GM18502 (cell line): ENCODE results near the gene SRRM2.

ENCODE experiments used
- ATAC-seq: cut with Tn5 transposase; IDR thresholded peaks from one replicate; pipeline ENCODE4 v1.9.1; 2021; ENCODE audit warnings: mild to moderate bottlenecking; ENCODE audit not compliant: unreplicated experiment, poor library complexity

The SRRM2 gene

GRCh38 chr16:2752035-2752849, at the start of gene SRRM2:
TSS of gene SRRM2 (plus strand) at chr16:2752638. CDS start at chr16:2756365, 3,727 bp downstream.
- peak; percentile 79 for ATAC-seq

- ATAC-seq = no peak
These were observed 49.3 kb upstream of the SRRM2 start for GRCh38 chr16:2702871-2703745.

DNA sequence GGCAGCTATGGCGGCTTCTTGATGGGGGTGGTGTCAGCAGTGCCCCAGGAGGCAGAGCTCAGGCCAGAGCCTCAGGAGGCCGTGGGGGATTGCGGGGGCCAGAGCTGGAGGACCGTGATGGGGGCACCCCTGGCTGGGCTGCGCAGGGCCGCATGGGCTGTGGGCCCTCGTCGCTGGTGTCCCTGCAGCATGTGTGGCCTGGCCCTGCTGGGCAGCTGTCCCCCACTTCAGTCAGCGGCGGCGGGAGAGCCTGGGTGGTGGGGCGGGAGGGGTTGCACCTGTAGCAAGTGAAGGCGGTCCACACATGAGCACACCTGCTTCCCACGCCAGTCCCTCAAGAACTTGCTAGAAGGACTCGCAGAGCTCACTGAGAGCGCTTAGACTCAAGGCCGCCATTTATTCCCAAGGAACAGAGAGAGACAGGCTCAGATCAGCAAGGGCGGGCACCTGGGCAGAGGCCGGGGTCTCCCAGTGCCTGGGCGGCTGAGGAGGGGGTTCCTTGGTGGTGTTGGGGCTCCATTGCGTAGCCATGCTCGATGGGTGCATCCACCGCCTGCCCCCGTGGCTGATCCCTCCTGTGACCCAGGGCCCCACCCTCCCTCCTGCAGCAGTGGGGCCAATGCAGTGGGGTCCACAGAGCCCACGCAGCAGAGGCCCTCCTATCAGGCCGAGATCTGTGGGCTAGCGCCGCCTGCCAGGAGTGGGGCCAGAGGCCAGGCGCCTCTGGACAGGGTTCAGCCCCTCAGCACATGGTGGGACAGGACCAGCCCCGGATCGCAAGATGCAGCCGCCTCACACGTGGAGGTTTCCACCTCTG, 48.1 kb upstream of the SRRM2 start:
- ATAC-seq = no peak

- ATAC-seq = no peak
These were observed 47.5 kb upstream of the SRRM2 start for GRCh38 chr16:2704983-2705275.

- no peak for ATAC-seq
These were observed 47.1 kb upstream of the SRRM2 start for GRCh38 chr16:2705351-2705750.

DNA sequence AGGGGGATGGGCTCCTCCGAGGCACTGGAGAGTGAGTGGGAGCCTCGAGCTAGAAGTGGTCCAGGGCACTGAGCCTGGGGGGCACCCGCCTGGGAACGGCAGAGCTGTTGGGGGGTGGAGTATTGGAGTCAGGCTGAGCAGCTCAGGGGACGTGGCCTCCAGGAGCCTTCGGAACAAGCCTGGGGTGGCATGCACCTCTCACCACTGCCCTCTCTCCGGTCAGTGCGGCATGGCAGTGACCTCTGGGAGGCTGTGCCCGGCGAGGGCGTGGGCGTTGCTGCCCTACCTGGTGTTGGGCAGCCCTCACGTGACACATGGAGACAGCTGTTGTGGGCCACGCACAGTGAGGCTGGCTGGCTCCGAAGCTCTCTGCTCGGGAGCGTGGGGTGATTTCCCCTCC, 46.4 kb upstream of the SRRM2 start:
- no peak for ATAC-seq

DNA sequence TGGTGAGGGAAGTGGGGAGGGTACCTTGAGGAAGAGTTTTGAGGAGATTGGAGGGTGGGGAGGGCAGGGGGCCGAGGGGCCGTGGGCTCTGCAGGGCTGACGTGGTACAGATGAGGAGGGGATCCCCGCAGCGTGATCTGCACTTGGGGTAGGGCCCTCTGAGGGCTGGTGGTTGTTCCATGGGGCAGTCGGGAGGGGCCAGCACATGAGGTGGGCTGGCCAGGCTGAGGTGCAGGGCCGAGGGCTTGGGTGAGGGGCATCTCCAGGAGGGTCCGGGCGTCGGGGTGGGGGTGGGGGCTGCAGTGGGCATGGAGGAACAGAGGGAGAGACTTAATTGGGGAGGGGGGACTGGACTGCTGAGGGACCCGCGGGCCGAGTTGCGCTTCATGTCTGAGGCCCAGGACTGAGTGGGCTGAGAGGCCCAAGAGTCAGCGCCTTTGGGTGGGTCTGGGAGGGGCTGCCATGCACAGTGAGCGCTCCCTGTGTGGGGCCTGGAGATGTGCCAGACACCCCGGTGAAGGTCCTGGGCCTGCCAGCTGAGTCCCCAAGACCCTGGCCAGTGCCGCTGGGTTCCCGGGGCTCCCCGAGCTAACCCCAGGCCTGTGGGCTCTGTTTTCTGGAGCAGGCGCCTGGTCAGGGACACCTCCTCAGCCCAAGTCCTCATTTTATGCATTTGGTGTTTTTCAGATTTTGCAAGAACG, 45.7 kb upstream of the SRRM2 start:
- ATAC-seq = no peak

DNA sequence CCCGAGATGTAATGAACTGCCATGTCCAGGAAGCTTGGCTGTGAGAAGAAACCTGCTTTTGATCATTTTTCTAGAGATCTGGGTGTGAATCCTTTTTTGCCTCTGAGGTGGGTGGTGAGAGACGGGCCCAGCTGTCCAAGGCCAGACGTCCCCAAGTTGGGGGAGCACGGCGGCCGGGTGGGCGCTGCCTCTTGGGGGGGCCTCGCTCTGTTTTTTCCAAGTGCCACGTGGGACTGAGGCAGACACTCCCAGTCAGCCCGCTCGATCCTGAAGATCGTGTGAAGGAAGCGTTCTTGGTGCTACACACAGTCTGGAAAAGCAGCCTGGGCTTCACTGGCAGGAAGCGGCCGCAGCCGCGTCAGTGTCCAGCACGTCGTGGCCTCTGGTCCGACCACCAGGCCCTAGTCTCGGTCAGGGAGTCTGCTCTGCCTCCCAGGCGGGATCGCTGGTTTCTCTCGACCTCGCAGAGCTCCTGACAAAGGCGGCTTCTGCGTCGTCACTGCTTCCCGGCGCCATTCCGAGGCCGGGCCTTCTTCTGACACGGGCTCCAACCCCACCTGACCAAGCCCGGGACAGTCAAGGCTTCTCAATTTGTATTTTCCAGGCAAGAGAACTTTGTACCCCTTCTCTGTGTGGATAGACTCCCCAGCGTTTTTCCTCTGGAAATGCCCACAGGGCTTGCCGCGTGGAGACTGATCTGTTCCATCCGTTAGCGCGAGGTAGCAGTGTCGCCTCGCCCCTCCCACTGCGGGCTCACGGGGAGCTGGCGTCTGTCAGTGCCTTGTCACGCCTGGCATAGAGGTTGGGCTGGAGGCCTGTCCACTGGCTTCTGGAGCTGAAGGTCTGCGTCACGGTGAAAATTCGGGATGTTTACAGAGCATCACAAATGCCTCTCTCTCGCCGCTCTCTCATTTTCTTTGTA, 44.8 kb upstream of the SRRM2 start:
- no peak for ATAC-seq

DNA sequence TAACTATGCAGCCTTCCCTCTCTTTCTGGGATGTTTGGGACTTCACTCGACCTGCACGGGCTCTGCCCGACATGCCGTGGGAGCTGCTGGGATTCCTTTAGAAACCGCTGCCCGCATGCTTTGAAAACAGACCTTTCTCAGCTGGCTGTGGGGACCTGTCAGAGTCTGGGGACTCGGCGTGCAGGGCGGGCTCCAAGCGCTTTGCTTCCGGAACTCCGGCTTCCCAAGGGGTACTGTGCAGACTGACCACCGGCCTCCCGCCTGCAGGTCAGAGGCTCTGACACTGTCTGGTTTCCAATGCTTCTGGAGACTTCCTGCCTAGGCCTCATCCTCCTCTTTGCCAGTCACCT, 44.2 kb upstream of the SRRM2 start:
- no peak for ATAC-seq

DNA sequence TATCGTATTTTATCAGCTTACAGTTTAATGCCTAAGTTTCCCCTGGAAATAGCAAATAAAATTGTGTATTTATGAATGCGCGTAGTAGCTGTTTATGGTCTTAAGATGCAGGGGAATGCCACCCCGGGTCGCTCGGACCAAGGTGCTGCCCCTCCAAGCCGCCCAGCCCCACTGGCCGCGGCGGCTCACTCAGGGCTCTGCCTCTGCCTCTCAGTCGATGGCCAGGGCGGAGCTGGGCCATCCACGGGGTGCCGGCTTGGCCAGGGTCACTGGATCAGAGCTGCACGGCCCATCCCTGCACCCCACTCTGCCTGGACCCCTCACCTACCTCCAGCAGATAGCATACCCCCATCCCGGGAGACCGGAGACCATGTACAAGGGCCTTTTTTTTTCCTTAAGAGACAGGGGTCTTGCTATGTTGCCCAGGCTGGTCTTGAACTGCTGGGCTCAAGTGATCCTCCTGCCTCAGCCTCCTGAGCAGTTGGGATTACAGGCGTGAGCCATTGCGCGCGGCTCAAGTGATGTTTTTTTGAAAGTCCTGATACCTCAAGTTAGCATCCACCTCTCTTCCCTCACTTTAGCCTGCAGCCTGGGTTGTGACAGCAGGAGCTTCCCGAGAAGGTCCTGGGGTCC, 43.4 kb upstream of the SRRM2 start:
- no peak for ATAC-seq

DNA sequence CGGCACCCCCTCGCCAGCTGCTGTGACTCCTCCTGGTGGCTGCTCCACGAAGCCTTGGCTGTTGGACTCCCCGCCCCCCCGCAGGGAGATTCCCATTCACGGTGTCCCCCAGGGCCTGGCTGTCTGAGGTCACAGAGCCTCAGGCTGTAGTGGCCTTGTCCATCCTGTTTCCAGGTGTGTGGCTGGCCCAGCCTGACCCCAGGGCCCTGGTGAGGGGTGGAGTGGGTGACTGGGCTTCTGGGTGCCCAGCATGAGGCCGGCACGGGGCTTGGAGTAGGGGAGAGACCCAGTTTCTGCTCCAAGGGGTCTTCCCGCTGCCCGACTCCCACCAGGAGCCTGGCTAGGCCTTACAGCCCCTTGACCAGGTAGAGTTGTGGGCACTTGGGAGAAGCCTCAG, 42.9 kb upstream of the SRRM2 start:
- ATAC-seq = no peak

GRCh38 chr16:2710021-2710710, 42.3 kb upstream of the SRRM2 start:
- no peak for ATAC-seq

GRCh38 chr16:2710711-2711231, 41.7 kb upstream of the SRRM2 start:
- no peak for ATAC-seq

- no peak for ATAC-seq
These were observed 40.9 kb upstream of the SRRM2 start for GRCh38 chr16:2711370-2712062.

DNA sequence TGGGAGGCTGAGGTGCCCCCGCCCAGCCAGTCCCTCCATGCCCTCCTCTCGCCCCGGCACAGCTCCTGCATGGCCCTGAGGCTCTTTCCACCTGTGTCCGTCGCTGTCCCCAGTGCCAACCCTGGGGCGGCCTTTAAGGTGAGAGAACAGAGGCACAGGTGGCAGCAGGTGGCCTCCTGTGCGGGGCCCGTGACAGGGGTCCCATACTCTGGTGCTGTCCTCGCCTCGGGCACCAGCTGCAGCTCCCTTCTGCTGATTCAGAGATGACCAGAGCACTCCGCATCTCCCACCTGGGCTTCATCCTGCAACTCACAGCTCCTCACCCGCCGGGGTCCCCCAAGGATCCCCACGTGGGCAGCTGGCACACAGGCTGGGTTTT, 40.4 kb upstream of the SRRM2 start:
- no peak for ATAC-seq

GRCh38 chr16:2712546-2712945, 39.9 kb upstream of the SRRM2 start:
- ATAC-seq = no peak

- no peak for ATAC-seq
These were observed 38.9 kb upstream of the SRRM2 start for GRCh38 chr16:2713523-2713922.
